UCSD-AML1 (cell line): ENCODE measurements around the gene TRIM47.

Experiments used
- DNase-seq: peaks from one replicate; lab custom pipeline; 2025; ENCODE audit not compliant: unreplicated experiment; lab: John Stamatoyannopoulos, UW

Gene TRIM47

DNA sequence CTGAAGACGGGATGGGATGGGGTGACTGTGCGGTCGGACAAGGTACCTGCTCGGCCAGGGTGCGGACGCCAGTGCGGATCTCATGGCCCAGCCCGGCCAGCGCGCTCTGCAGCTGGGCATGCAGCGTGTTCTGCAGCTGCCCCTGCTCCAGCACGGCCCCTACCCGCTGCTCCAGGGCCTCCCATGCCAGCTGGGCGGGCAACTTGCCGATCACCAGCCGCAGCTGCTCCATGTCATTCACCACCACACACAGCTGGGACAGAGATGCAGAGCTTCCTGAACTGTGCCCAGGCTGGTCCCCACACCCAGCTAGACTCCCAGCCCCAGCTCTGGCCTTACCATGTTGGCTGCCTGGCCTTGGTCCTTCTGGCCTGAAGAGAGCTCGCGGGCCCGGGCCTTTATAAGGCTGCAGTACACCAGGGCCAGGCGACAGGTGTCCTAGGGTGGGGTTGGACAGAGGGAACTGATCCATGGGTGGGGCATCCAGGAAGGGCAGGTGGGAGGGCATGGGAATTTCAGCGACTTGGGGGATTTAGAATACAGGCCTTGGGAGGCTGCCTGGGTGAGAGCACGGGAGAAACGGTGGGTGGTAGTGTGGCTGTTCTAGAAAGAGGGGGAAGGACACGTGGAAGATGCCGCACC, 44.0 kb downstream of the TRIM47 start:
- no peak for DNase-seq

DNA sequence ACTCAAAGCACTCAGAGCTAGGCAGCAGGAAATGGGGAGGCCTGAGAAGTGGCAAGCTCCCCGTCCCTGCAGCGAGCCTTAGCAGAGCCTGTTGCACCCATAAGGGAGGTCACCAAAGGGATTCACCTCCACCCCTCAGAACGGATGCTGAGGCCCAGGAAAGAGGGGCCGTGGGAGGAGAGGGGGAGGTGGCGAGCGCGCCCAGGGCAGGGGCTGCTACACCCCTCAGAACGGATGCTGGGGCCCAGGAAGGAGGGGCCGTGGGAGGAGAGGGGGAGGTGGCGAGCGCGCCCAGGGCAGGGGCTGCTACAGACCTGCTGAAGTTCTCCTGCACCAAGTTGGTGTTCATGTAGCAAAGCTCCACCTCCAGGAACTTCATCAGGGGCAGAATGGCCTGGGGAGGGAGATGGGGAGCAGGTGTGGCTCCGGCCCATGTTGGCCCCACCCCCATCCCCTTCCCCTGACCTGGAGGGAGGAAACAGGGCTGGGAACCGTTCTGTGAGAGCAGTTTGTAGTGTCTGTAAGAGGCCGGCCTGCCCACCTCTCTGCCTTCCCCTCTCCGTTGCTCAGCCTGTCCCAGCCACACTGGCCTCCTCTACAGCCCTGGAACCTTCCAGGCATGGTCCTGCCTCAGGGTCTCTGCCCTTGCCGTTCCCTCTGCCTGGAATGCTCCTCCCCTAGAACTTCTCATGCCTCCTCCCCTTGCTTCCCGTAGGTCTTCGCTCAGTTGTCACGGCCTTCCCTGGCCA, 45.6 kb downstream of the TRIM47 start:
- DNase-seq = no peak

DNA sequence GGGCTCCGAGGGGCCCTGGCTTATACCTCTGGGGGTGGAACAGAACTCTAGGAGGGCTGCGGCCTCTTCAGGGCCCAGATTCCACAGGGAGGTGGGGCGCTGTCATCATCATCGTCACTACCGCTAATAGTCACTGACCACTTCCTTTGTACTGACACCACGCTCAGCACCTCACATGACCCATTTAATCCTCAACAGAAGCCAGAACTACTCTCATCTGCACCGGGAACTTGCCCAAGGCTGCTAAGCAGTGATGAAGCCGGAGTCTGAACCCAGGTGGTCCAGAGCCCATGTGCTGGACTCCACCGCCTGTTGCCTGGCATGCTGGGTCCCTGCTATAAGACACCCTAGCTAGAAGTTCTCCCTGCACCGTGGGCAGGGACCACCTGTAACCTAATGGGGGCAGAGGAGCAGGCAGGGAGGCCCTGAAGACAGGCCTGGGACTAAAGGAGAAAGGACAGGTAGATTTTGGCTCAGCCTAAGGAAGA, 46.2 kb downstream of the TRIM47 start:
- DNase-seq = no peak

DNA sequence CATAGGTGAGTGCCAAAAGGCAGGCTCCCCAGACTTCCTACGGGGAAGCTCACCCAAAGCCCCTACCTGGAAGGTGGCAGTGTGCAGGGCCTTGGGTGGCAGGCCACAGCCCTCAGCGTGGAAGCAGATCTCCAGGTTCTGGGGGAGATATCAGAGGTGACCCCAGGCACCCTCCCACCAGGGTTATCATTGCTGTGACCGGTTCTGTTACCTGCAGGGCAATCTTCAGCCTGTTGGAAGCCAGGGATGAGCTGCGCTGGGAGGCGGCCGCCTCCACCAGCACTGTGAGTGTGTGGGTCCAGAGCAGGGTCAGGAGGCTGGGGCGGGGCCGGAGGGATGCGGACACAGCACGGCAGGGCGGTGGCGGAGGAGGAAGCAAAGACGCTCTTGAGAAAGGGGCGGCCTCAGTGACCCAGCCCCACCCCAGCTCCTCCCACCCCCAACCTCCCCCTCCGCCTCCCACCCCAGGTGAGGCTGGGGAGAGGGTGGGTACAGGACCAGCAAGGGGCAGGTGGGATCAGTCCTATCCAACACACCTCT, 47.3 kb downstream of the TRIM47 start:
- no peak for DNase-seq

DNA sequence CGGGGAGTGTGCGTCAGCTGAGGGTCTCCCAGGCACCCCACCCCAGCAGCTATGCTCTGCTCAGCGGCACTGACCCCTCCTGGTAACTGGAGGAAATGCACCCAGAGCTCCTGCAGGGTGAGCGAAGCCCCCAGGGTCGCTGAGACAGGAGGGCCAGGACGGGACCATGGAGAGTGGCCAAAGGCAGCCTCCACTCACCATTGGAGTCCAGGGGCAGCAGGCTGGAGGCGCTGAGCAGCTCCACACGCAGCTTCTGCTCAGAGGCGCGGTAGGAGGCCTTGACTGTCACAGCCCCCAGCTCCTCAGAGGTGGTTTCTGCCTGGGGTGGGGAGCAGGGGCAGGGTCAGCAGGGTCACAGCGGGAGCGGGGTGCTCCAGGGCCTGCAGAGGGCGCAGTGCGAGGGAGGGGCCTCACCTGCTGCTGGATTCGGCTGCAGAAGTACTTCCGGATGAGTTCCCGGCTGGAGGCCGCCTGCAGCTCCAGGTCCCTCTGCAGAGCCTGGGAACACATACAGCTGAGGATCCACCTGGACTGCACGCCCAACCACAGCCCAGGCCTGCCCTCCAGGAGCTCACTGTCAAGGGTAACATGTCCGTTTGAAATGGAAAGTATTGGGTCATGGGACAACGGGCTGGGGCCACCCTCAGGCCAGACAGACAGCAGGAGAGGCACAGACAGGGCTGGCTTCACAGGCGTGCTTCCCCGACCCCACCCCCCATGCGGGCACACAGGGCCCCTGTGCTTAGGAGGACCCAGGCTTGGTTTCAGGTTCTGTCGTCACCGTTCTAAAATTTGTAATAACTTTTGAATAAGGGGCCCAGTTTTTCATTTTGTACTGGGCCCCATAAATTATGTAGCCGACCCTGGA, 48.0 kb downstream of the TRIM47 start:
- DNase-seq = no peak

DNA sequence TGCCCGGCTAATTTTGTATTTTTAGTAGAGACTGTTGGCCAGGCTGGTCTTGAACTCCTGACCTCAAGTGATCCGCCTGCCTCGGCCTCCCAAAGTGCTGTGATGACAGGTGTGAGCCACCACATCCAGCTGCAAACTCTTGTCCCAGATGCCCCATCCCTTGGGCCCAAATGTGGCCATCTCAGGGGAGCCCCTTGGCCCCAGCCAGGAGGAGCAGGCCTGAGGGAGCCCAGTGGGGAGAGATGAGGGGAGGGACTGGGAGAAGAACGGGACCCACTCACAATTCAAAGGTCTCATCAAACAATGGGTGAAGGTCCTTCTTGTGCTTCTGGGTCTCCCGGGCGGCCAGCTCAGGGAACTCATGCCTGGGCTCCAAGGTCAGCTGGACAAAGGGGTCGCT, 48.6 kb downstream of the TRIM47 start:
- no peak for DNase-seq

DNA sequence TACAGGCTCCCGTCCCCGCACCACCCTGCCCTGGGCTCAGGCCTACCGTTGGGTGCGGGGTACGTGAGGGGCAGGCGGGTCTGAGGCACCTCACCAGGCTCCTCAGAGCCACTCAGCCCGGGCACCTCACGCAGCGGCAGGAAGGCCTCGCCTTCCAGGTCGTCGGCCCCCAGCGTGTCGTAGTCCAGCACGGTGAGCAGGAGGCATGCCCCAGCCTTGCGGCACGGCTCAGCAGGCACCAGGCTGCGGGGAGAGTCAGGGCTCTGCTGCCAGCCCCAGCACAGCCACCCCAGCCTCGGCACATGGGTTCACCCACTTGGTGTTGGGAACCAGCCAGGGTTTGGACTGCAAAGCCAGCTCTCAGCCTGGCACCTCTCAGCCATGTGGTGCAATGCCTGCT, 49.6 kb downstream of the TRIM47 start:
- no peak for DNase-seq

DNA sequence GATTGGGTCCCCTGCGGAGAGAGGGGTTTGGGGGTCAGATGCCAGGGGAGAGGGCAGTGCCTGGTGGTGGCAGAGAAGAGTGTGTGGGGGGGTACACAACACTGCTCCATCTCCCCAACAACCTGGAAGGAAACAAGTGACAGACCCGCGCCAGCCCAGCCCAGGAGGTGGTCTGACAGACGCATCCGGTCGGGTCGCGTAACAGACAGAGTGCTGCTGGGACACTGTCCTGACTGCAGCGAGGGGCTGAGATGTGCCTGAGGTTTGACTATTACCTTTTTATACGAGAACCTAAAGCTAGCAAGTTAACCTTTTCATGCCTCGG, 50.3 kb downstream of the TRIM47 start:
- no peak for DNase-seq

DNA sequence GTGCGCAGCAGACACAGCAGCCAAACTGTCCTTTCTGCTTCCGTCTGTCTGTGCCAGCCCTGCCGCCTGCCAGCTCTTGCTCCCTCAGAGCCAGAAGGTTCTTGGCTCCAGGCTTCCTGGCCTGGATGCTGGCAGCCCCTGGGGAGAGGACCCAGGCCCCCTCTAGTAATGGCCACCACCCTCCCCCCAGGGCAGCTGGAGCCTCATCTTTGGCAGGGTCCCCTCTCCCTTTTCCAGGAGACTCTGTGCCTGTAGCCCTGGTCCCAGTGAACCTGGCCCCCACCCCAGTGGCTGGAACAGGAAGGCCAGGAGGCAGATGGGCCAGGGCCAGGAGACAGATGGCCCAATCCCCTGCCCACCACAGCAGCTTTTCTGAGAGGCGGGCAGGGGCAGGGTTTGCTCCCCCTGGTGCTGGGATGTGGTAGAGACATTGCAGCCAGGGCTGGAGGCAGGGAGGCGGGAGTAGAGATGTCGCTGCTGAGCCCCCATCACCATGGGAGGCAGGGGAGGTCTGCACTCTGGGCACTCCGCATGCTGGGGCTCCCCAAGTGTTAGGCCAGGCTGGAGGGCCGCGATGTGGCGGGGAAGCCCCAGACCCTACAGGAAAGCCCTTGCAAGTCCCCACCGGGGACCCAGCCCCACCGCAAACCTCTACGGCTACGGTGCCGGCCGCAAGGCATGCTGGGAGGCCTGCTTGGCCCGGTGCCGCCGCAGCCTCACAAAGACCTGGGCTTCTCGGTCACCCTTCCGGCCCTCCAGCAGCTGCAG, 50.9 kb downstream of the TRIM47 start:
- DNase-seq = peak; percentile 40

DNA sequence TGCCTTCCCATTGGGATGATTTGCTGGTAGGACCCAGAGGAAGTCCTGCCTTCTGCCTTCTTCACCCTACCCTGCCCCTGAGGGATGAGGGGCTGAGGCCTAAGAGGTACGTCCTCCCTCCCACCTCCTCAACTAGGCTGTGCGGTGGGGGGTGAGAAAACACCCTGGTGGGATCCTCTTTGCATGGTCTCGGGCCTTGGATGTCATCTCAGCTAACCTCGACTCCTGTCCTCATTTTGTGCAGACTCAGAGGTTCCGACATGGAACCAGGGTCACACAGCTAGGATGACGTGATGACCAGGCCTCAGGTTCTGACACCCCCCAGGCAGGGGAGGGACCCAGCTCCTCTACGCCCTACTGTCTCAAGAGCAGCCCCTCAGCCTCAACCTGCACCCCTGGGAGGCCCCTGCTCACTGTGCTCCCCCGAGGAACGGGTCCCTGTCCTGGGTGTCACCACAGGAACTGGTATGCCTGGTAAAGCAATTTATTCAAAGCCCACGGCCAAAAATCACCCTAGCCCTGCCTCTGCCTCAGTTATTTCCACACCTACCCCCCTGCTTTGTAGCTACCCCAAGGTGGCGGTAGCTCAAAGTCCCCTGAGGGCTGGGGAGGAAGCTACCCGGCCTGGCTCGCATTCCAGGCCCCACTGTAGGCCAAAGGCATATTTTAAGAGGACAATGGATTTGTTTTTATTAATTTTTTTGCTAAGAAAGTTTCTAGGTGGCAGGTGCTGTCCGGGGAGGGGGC, 51.6 kb downstream of the TRIM47 start:
- no peak for DNase-seq

DNA sequence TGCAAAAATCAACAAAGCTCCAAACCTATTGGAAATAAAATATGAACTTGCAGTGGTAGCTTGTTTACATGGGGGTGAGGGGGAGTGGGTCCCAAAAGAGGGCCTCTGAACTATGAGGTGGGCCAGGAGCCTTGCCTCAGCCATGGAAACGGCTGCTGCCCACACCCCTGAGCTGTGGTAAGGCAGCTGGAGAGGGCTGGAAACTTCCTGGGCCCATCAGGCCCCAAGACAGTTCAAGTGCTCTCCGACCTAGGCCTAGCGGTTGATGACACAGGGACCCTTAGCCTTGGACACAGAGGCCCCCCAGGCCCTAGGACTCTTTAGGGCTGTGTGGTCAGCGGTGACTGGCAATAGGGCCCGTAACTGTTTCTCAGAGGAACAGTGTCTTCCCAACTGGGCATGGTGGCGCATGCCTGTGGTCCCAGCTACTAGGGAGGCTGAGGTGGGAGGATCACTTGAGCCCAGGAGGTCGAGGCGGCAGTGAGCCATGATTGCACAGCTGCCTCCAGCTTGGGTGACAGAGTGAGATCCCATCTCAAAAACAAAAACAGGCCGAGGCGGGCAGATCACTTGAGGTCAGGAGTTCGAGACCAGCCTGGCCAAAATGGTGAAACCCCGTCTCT, 52.5 kb downstream of the TRIM47 start:
- no peak for DNase-seq

DNA sequence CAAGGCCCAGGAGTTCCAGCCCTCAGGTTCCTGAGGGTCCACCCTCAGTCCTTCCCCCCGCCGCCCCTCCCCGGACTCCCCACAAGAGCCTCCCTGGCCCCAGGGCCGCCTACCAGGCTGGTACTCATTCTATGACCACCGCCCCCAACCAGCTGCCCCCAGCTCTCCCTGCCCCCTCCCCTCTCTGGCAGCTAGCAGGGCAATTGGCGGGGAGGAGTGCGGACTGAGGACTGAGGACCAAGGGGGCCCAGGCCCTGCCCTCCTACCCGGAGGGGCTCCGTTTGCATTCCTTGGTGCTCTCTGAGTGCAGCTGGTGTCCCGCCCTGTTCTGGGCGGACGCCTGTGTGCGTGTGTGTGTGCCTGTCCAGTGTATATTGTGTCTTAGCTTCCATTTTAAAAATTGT, 53.2 kb downstream of the TRIM47 start:
- no peak for DNase-seq

DNA sequence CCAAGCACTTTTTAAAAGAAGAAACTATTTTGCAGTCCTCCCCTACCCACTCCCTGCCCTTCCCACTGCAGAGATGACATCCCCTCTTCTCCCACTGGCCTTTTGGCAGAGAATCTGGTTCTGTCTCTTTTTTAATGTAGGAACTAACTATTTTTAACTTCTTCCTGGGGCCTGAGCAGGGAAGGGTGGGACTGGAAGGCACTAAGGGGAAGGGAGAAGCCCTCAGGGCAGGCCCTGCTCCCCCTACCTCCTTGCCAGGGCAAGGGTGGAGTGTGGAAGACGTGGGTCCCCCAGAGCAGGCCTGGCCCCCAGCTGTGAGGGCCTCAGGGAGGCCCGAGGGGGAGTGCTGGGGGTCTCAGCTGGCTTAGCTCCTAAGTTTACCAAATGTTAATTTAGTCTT, 53.7 kb downstream of the TRIM47 start:
- no peak for DNase-seq
